OCI-LY3 (cell line): ENCODE results near the gene IAH1.

Experiments
- H2AFZ ChIP-seq: fragments of 200-600, 300-600 bp; shearing (Covaris generic); 2 replicates; pipeline ENCODE4 v1.6.0; 2014; ENCODE audit warnings: antibody characterized with exemption, low read depth, low read length
- H3K27ac ChIP-seq: fragments of 200-600, 300-600 bp; sonication (generic); 2 replicates; pipeline ENCODE4 v1.5.1; 2014; ENCODE audit warnings: mild to moderate bottlenecking, low read length, moderate library complexity, mixed read lengths
- H3K27me3 ChIP-seq: fragments of 200-600, 300-600 bp; sonication (generic); 2 replicates; pipeline ENCODE4 v1.6.1; 2014; ENCODE audit warnings: low read depth, low read length, mixed read lengths
- H3K36me3 ChIP-seq: fragments of 200-600, 300-600 bp; sonication (generic); replicated peaks from 2 replicates; pipeline ENCODE3; 2014; ENCODE audit warnings: low read depth, low read length, mixed read lengths
- H3K4me1 ChIP-seq: fragments of 300-600, 200-600 bp; sonication (generic); 2 replicates; pipeline ENCODE4 v1.6.1; 2014; ENCODE audit warnings: low read length, mixed read lengths
- H3K4me2 ChIP-seq: fragments of 200-600, 300-600 bp; sonication (generic); 2 replicates; pipeline ENCODE4 v1.6.1; 2014; ENCODE audit warnings: low read length, mixed read lengths
- H3K4me3 ChIP-seq: fragments of 300-600, 200-600 bp; sonication (generic); 2 replicates; pipeline ENCODE4 v1.5.1; 2014; ENCODE audit warnings: antibody characterized with exemption, mild to moderate bottlenecking, low read length, moderate library complexity
- H3K79me2 ChIP-seq: fragments of 300-600, 200-600 bp; shearing (Covaris generic); 2 replicates; pipeline ENCODE4 v1.6.1; 2014; ENCODE audit warnings: mild to moderate bottlenecking, low read length, mixed read lengths
- H3K9ac ChIP-seq: fragments of 300-600, 200-600 bp; shearing (Covaris generic); 2 replicates; pipeline ENCODE4 v1.6.0; 2014; ENCODE audit warnings: mild to moderate bottlenecking, low read length, moderate library complexity
- H3K9me3 ChIP-seq: fragments of 200-600, 300-600 bp; shearing (Covaris generic); 2 replicates; pipeline ENCODE4 v1.6.1; 2014; ENCODE audit warnings: low read length, mixed read lengths; ENCODE audit not compliant: insufficient read depth
- H4K20me1 ChIP-seq: fragments of 200-600, 300-600 bp; sonication (generic); 2 replicates; pipeline ENCODE4 v1.6.1; 2016; ENCODE audit warnings: low read length, mixed read lengths; ENCODE audit not compliant: insufficient read depth
- EZH2phosphoT487 ChIP-seq: fragments of 200-600 bp; shearing (Covaris generic); IDR thresholded peaks from 2 replicates; pipeline ENCODE4 v1.6.1; 2018; ENCODE audit warnings: antibody characterized with exemption, mixed run types, low read depth
- TF ChIP-seq, protein P1 (sequence below): fragments of 200-600, 300-600 bp; sonication (generic); IDR thresholded peaks from 2 replicates; pipeline ENCODE4 v1.5.1; 2014; ENCODE audit warnings: antibody characterized with exemption, low read length, low read depth

Gene IAH1

DNA sequence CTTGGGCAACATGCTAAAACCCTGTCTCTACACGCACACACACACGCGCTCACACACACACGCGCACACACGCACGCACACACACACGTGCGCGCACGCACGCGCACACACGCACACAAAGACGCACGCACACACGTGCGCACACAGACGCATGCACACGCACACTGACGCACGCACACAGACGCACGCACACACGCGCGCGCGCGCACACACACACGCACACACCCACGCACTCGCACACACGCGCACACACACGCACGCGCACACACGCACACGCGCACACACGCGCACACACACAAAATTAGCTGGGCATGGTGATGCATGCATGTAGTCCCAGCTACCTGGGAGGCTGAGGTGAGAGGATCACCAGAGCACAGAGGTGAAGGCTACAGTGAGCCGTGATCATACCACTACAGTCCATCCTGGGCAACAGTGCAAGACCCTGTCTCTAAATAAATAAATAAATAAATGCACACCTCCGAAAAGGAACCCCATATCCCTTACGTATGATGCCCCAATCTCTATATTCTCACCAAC, 8.1 kb upstream of the IAH1 start:
- H3K27ac ChIP-seq = no peak overlapping the region
- H3K9ac ChIP-seq = no peak overlapping the region
- no peak overlapping the region for H2AFZ ChIP-seq
- no peak overlapping the region for H3K4me2 ChIP-seq
- no peak for TF ChIP-seq EZH2phosphoT487
- TF ChIP-seq, protein P1, sequence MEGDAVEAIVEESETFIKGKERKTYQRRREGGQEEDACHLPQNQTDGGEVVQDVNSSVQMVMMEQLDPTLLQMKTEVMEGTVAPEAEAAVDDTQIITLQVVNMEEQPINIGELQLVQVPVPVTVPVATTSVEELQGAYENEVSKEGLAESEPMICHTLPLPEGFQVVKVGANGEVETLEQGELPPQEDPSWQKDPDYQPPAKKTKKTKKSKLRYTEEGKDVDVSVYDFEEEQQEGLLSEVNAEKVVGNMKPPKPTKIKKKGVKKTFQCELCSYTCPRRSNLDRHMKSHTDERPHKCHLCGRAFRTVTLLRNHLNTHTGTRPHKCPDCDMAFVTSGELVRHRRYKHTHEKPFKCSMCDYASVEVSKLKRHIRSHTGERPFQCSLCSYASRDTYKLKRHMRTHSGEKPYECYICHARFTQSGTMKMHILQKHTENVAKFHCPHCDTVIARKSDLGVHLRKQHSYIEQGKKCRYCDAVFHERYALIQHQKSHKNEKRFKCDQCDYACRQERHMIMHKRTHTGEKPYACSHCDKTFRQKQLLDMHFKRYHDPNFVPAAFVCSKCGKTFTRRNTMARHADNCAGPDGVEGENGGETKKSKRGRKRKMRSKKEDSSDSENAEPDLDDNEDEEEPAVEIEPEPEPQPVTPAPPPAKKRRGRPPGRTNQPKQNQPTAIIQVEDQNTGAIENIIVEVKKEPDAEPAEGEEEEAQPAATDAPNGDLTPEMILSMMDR = no peak
- no peak overlapping the region for H3K4me3 ChIP-seq
- no peaks in the 10 kb centered on the region for H4K20me1 ChIP-seq
- H3K9me3 ChIP-seq = no peaks in the 10 kb centered on the region
- no peaks in the 10 kb centered on the region for H3K79me2 ChIP-seq
- H3K4me1 ChIP-seq = no peaks in the 10 kb centered on the region
- peaks cover 23% of the 10 kb centered on the region for H3K36me3 ChIP-seq
- no peaks in the 10 kb centered on the region for H3K27me3 ChIP-seq

DNA sequence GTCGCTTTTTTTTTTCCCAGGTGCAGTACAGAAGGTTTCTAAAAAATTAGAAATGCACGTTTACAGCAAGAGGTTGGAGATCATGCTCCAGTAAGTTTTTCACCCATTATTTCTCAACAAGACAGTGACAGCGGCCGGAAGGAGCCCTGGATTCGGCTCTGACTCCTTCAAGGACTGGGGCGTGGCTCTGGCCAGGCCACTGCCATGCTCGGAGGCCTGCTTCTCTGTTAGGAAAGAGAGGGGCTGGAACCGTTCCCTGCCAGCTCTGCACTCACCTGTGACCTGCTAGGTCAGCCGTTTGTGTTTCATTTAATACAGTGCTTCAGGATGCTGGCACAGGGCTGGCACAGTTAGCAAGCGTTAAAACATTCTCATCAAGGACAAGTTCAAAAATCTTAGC, 6.7 kb upstream of the IAH1 start:
- no peak overlapping the region for H3K27ac ChIP-seq
- H3K4me3 ChIP-seq = no peak overlapping the region
- no peaks in the 10 kb centered on the region for H4K20me1 ChIP-seq
- TF ChIP-seq, protein P1 = no peak
- TF ChIP-seq EZH2phosphoT487 = no peak
- no peaks in the 10 kb centered on the region for H3K4me1 ChIP-seq
- H3K9ac ChIP-seq = no peak overlapping the region
- no peak overlapping the region for H2AFZ ChIP-seq
- H3K79me2 ChIP-seq = no peaks in the 10 kb centered on the region
- H3K27me3 ChIP-seq = no peaks in the 10 kb centered on the region
- H3K9me3 ChIP-seq = no peaks in the 10 kb centered on the region
- H3K36me3 ChIP-seq = peaks cover 32% of the 10 kb centered on the region
- H3K4me2 ChIP-seq = no peak overlapping the region

DNA sequence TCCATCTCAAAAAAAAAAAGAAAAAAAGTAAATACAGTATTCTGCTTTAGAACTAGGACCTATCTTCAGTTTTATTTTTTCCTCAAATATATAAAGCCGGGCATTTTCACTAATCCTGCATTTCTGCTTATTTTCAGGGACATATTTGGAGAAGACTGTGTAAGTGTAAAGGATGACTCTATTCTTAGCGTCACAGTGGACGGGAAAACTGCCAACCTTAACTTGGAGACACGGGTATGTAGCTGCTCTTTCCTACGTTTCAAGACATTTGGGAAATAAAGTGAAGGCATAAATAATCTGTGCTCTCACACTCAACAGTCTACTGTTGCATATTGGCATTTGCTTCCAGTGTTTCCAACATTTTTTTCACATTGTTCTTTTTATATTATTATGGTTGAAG, 3.1 kb upstream of the IAH1 start:
- TF ChIP-seq EZH2phosphoT487 = no peak
- TF ChIP-seq, protein P1 = no peak
- Histone ChIP-seq H3K27ac (no peak overlapping the region), H3K4me2 (no peak overlapping the region), H3K4me3 (no peak overlapping the region), H3K27me3 (no peaks in the 10 kb centered on the region), H2AFZ (no peak overlapping the region), H3K9me3 (no peaks in the 10 kb centered on the region), H3K36me3 (peaks cover 32% of the 10 kb centered on the region), H3K79me2 (no peaks in the 10 kb centered on the region; the same call in 1 of the 2 replicates), H3K4me1 (no peaks in the 10 kb centered on the region), H4K20me1 (no peaks in the 10 kb centered on the region), H3K9ac (no peak overlapping the region)

DNA sequence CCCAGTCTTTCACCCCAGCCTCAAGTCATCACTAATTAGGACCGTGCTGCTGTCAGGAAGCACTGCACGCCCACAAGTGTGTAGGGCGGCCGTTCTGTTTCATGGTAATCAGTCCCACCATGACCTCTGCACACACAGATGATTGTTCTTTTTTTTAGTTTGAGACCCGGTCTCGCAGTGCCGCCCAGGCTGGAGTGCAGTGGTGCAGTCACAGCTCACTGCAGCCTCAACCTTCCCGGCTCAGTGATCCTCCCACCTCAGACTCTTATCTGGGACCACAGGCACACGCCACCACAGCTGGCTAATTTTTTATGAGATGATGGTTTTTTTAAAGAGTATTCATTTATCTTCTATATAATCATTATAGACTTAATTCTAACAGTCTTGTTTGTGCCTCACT, 1.8 kb upstream of the IAH1 start:
- Histone ChIP-seq H3K4me2 (no peak overlapping the region), H3K4me3 (no peak overlapping the region), H3K9ac (no peak overlapping the region), H3K4me1 (no peaks in the 10 kb centered on the region), H3K9me3 (no peaks in the 10 kb centered on the region), H3K27ac (no peak overlapping the region), H3K27me3 (no peaks in the 10 kb centered on the region), H2AFZ (no peak overlapping the region), H4K20me1 (no peaks in the 10 kb centered on the region), H3K36me3 (peaks cover 36% of the 10 kb centered on the region), H3K79me2 (no peaks in the 10 kb centered on the region; the same call in 1 of the 2 replicates)
- TF ChIP-seq EZH2phosphoT487 = no peak
- TF ChIP-seq, protein P1 = no peak
